Fibroblast of skin of left biceps (primary cell): Measurements from ENCODE around the gene ALG3.

ENCODE experiments used
- DNase-seq, 2 experiments: peaks; one replicate each; pipeline ENCODE4 v3.0.0-alpha.2; 2013; ENCODE audit warnings: low read depth in 2 of 2

Gene ALG3

DNA sequence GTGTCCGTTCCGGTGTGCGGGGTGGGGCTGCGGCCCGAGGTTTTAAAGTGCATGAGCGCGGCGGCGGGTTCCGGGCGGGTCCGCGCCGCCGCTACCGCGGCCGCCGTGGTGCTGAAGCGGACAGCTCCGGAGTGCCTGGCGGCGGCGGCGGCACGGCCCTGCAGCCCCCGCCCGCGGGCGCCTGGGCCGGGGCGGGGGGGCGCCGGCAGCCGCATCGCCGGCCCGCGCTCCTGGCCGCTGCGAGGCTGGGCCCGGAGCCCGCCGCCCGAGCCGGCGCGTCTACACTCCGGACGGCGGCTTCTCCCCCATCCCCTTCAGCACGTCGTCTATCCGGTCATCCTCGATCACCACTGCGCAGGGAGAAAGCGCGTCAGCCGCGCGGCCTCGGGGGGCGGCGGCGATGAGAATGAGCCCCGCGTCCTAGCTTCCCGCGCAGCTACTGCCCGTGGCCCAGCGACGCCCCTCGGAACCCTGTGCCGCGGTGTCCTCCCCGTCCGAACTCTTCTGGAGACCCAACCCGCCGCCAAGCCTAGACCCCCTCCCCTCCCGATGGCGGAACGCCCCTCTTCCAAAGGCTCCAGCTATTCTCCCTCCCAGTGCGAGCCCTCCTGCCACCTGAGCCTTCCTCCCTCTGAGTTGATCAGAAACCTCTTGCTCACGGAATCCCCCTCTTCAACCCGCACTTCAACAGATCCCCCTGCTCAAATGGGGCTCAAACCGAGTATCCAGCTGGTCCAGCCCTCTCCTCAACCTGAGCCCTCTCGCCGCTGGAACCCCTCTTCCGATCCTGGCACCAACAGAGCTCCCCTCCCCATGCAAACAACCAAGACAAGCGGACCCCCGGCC, 11.3 kb upstream of the ALG3 start:
- DNase-seq = no peak

DNA sequence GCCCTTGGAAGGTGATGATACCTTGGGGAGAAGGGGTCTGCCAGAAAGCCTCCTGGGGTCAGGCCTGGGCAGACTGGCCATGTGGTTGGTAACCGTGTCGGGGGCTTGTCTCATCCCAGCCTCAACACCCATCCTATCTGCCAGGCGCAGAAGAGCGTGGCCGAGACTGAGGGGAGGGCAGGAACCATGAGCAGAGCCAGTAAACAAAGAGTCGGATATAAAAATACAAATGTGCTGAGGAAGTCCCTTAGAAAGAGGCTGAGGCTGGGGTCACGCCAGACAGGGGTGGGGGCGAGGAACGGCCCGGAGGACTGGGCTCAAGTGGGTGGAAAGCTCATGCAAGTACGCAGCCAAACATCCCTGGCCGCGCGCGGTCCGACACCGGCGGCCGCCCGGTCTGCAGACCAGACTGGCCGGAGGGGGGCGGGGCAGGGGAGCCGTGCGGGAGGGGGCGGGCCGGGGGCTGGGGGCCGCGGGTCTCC, 10.7 kb upstream of the ALG3 start:
- no peak for DNase-seq

DNA sequence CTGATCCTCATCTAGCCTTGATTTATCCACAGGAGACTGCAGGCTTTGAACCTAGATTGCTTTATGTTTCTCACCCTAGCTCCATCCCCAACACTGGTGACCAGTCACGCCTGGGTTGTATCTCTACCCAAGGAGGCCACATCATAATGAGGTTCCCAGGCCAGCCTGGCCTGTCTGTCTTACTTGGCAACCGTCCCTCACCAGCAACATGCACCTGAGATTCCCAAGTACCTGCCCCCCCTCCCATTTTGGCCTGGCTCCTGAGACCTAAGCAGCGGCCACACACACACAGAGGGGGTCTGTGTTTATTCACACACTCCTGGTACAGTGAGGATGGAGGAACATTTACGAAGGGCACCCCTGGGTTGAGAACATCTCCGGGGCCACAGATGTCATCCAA, 10.2 kb upstream of the ALG3 start:
- DNase-seq = no peak

DNA sequence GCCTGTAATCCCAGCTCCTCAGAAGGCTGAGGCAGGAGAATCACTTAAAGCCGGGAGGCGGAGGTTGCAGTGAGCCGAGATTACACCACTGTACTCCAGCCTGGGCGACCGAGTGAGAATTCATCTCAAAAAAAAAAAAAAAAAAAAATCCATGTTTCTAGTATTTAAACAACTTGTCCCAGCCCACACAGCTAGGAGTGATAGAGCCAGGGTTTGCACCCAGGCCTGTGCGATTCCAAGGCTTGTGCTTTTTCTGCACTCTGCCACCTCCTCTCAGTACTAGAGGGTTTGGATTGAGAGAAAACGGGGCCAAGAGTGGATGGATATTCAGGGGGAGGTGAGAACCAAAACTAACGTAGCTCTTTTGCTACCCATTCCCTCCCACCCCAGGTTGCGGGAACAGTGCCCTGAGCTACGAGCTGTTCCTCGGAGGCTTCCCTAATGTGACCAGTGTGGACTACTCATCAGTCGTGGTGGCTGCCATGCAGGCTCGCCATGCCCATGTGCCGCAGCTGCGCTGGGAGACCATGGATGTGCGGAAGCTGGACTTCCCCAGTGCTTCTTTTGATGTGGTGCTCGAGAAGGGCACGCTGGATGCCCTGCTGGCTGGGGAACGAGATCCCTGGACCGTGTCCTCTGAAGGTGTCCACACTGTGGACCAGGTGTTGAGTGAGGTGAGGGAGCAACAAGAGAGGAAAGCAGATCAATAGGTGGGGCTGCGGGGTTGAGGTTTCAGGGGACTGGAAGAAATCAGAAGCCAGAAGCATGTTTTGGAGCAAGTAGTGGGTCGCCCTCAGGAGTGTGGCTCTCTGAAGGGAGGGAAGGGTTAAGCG, 8.5 kb upstream of the ALG3 start:
- no peak for DNase-seq

DNA sequence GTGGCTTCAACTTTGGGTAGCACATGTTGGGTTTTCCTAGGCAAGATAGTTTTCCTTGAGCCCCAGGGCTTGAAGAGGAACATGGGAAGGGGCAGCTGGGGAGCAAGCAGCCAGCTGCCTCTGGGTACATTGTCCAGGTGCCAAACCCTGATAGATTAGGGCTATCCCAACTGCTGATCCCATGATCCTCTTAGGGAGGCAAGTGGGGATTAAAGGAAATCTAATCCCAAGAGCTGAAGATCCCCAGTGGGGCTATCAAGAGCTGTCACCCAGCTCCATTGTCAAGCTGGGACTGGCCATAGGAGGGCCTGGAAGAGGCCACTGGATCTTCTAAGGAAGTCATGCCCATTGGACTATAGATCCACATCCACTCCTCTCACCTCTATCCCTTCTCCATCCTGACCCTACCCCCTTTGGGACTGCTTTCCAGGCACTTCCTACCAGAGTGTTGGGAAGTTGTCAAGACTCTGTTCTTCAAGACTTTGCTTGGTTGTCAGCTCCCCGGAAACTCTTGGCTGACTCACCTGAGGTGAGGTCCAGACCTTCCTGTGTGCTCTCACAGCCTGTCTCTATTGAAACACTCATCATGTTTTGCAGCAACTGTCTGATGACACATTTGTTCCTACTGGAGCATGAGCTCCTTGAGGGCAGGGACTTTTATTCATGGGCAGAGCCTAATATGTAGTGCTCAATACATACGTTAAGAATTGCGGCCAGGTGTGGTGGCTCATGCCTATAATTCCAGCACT, 6.7 kb upstream of the ALG3 start:
- DNase-seq = no peak

DNA sequence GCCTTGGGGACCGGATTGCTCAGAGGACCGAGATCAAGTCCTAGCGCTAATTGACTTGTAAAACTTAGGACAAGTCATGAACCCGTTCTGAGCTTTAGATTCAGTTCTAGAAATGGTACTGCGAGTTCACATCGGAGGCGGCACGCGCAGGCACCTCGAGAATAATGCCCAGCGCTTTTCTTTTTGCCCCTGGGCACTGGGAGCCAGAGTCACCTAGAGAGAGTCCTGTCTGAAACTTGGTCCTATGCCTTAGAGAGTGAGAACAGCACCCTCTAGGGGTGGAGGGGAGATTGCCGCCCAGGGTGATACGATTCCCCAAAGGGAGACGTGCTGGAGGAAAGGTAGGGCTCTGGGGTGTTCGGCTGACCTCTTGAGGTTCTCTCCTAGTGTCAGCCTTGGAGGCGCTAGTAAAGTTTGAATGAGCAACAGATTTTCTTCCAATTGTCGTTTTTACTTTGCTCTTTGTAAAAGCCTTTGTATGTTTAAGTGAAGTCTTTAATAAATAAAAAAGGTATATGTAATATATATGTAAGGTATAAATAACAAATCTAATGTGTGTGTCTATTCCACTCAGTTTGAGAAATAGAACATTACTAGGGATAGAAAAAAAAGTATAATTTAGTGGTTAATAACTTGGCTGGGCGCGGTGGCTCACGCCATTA, 1.5 kb upstream of the ALG3 start:
- DNase-seq = peak; percentile 56 to 61

DNA sequence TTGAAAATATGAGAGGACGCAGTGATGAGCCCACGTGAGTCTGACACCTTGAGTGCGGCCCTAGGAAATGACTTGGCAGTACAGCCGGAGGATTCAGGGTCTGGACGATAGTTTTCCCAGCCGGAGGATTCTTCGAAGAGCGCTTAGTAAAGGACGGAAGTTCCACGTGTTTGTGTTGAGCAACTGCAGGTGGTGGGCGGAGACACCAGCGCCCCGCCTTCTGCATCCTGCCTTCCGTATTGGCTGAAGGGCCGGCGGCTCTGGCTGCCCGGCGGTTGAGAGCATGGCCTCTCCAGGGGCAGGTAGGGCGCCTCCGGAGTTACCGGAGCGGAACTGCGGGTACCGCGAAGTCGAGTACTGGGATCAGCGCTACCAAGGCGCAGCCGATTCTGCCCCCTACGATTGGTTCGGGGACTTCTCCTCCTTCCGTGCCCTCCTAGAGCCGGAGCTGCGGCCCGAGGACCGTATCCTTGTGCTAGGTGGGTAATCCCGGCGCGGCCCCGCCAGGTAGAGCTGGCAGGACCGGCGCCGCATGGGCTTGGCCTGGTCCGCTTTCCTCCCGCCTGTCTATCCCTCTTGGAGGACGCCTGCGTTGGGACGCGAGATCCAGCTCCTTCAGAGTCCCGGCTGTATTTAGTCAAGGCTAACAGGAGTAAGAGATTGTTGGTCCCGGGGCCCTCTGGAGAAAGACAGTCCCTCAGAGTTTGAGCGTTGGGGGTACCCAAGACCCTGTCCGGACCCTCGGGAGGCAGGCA, 827 bp upstream of the ALG3 start, which contains the start of gene EEF1AKMT4:
TSS of gene EEF1AKMT4 (plus strand) at position 261 of the 755 bp plus-strand sequence. CDS start at position 284, 23 bp downstream.
- DNase-seq = peak; percentile 93 to 94

DNA sequence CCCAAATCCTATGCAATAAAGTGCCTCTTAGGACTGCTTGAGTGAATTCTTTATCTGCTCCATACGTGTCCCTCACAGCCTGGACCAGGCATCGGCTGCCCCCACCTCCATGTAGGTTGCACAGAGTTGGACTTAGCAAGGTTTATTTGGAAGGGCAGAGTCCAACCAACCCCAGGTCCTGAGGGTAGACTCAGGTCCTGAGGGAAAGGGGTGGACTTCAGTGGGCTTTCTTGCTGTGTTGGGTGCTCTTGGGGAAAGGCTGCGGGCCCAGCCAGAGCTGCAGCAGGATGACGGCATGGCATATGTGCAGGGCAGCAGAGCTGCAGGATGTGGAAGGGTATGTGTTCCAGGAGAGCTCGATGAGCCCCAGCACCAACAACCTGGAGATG, 6.5 kb downstream of the ALG3 start:
- no peak for DNase-seq

DNA sequence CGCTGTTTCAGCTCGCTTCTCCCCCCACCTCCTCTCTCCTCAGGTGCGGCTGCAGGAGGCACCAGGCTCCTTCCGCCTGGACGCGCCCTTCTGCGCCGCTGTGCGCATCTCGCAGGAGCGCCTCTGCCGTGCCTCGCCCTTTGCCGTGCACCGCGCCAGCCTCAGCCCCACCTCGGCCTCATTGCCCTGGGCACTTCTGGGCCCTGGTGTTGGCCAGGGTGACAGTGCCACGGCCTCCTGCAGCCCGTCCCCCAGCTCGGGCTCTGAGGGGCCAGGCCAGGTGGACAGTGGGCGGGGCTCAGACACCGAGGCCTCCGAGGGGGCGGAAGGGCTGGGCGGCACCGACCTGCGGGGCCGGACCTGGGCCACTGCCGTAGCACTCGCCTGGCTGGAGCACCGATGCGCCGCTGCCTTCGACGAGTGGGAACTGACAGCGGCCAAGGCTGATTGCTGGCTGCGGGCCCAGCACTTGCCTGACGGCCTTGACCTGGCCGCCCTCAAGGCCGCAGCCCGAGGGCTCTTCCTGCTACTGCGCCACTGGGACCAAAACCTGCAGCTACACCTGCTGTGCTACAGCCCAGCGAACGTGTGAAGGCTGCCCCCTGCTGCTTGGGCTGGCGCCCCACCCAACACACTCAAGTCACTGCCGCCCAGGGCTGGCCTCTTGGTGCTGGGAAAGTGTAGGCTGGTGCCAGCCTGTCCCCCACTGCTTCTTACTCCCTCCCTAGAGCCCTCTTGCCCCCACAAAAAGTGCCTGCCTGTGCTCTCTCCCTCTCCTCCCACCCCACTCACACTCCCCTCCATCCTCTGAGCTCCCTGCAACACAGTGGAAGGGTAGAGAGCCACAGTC, 7.1 kb downstream of the ALG3 start:
- DNase-seq = no peak

DNA sequence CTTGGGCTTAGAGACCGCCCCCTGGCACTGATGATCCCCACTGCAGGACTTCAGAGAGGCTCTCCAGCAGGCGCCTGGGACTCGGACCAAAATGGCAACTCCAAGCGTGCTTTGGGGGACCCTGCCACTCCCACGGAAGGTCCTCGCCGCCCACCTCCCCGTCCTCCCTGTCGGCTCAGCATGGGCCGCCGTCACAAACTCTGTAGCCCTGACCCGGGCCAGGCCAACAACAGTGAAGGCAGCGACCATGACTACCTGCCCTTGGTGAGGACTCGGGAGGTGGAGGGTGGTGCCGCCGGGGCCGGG, 7.7 kb downstream of the ALG3 start:
- DNase-seq = no peak

DNA sequence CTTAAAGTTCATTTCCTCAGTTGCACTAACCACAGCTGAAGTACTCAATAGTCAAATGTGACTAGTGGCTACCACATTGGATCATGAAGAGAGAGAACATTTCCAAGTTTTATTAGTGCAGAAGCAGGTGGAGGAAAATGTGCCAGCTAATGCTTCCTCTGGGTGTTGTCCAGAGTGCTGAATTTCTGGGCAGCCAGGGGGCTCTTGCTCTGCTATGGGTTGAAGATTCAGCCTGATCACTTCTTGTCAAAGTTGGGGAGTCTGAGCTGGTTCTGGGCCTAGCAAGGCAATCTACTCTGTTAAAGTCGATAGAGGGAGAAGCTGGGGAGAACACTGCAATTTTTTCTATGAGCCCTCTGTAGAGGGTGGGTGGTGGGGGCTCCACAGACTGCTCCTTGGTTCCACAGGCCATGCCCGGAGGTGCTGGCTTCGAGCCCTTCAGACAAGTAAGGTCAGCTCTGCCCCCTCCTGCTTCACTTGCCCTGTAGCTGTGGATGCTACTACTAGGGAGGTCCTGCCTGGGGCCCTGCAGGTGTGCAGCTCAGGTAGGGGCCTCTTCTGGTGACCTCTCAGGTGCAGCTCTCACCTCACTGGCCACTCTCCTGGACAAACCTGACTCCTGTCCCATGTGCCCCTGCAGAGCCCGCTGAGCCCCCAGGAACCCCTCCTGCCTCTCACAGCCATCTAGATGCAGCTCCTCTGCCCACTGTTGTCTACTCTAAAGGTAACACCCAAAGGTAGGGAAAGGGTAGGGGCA, 8.2 kb downstream of the ALG3 start:
- DNase-seq = no peak

DNA sequence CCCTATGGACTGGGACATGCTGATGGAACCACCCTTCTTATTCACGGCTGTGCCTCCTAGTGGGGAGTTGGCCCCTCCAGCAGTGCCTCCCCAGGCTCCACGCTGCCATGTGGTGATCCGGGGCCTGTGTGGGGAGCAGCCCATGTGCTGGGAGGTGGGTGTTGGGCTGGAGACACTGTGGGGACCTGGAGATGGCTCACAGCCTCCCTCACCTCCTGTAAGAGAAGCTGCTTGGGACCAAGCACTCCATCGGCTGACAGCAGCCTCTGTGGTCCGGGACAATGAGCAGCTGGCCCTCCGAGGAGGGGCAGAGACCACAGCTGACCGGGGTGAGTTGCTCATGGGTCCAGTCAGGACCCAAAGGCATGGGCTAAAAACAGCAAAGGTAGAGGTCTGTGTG, 9.1 kb downstream of the ALG3 start:
- DNase-seq = no peak

DNA sequence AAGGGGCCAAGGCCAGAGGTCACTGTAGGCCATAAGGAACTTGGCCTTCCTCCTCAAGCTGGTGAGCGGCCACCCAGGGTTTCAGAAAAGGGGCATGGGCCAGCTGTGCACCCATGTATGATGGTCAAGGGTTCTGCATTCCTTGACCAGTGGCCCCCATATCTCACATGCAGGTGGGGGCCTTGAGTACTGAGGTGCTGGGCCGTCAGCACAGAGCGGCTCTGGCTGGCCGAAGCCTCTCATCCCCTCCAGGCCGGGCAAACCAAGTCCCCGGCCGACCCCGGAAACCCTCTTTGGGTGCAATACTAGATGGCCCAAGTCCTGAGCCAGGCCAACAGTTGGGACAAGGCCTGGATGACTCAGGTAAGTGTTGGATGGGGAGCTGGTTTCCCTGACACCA, 9.5 kb downstream of the ALG3 start:
- no peak for DNase-seq

DNA sequence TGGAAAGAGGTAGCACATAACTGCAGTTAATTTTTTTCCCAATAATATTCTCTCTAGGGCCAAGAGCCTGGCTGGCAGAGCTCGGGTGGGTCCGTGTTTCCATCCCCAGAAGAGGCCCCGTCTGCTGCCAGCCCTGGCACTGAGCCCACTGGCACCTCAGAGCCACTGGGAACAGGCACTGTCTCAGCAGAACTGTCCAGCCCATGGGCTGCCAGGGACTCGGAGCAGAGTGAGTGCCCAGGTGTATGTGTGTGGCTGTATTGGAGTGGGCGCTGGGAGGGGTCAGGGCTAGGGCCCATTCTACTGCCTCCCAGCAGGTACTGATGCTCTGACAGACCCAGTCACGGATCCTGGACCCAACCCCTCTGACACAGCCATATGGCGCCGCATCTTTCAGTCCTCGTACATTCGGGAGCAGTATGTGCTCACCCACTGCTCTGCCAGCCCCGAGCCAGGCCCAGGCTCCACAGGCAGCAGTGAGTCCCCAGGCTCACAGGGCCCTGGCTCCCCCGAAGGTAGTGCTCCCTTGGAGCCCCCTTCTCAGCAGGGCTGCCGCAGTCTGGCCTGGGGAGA, 10.4 kb downstream of the ALG3 start:
- no peak for DNase-seq

DNA sequence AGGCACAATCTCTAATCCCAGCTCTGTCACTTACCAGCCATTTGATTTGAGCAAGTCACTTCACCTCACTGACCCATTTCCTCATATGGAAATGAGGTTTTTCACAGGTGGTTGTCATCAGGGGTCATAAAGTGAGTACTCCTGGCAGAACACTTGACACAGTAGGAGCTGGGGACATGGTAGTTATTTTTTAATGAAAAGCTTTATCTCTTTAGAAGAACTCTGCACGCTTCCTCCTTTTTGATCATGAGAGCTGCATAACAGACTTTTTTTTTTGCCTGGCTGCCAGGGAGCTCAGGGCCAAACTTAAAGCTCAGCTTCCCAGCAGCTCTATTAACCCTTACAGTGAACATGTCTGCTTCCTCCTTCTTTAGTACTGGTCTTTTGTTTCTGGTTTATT, 11.0 kb downstream of the ALG3 start:
- DNase-seq = no peak

DNA sequence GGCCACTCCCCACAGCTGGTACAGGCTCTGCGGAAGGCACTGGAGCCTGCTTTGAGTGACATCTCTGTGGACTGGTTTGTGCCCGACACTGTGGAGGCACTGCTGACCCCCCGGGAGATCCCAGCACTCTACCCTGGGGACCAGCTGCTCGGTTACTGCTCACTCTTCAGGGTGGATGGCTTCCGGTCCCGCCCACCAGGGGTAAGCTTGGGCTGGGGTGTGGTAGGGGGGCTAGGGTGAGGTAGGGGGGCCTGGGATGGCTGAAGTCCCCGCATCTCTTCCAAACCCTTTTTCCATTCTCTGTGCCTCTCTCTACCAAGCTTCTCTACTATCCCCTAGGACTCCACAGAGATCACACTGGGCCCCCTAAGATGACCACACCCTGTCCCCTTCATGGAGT, 11.6 kb downstream of the ALG3 start:
- DNase-seq = no peak

DNA sequence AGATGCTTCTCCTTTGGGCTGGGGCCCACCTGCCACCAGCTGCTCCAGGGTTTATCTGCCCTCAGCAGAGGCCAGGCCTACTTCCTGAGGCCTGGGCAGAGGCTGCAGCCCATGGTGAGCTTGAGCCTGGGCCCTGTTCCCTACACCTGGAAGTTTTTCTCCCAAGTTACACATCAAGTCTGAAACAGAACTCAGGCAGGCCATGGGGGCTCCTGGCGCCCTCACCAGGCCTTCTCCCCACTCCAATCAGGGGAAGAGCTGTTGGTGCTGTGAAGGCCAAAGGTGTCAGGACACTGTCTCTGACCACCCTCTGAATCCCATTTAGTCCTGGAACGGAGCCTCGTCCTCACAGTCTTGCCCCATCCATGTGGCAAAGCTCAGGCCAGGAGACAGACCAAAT, 12.1 kb downstream of the ALG3 start:
- no peak for DNase-seq

DNA sequence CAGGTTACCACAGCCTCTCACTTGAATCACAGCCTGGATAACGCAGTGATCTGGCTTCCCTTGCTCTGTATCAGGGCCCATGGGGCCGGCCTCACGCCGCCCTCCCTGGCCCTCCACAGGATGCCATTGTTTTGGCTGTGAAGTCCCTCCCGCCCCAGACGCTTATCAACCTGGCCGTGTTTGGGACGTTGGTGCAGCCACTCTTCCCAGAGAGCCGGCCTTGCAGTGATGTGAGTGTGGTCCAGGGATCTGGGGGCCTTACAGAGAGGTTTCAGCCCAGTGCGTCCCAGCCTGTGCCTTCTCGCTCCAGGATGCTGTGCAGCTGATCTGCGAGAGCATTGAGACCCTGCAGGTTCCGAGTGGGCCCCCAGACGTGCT, 12.7 kb downstream of the ALG3 start:
- DNase-seq = no peak
